K562 (cell line): Measurements from ENCODE around the gene TXNRD1. TPM values are rescaled to one million over a fixed set of nuclear protein-coding genes. Genes with fewer than 3 reads are reported as not detected.

ENCODE experiments used
- ATAC-seq: fragments of 200-7000 bp; cut with Tn5 transposase; 3 replicates; pipeline ENCODE4 v1.9.1; 2020; ENCODE audit warnings: moderate library complexity
- BruUV-seq: library from RNA; stranded (reverse); fragments of 400-500 nt; replicated peaks from 2 replicates; lab custom pipeline; 2021; lab: Mats Ljungman, UMichigan
- CTCF ChIA-PET: fragments of 300-600 bp; formaldehyde crosslinking; extraction: SDS; loops from one replicate; lab custom pipeline; 2021; ENCODE audit warnings: low intra/inter-chr PET ratio; lab: Yijun Ruan, JAX
- POLR2A ChIA-PET: fragments of 300-600, 350-650 bp; sonication (Branson Sonifier 250); formaldehyde crosslinking; extraction: SDS; loops from one replicate; lab custom pipeline; 2021; ENCODE audit warnings: antibody characterized with exemption, inconsistent platforms; lab: Yijun Ruan, JAX
- DNase-seq, 4 experiments: peaks; one replicate each; pipeline versions ENCODE4 v3.0.0 to v3.0.0-alpha.2; 2011 to 2018; ENCODE audit warnings: low spot score in 3 of 4, mixed read lengths in 3 of 4; ENCODE audit errors: extremely low read depth in 1 of 4
- FAIRE-seq: peaks from 2 replicates; lab custom pipeline; 2011; peaks lifted over from hg19 to GRCh38; lab: Jason Lieb, UNC
- H2AFZ ChIP-seq: 2 replicates; pipeline ENCODE4 v1.6.0; 2011; ENCODE audit warnings: low read depth, low read length, control low read depth, inconsistent platforms
- H3K27ac ChIP-seq: fragments of 200-600 bp; 3 replicates; pipeline ENCODE4 v1.8.0; 2011; ENCODE audit warnings: low read depth, mild to moderate bottlenecking, control low read depth, inconsistent platforms, low read length, moderate library complexity, mixed read lengths; ENCODE audit errors: extremely low read depth
- H3K27me3 ChIP-seq, 2 experiments: fragments of 300-600 bp in 1 of 2; 2 replicates in 1 of 2; 3 replicates in 1 of 2; pipeline versions ENCODE4 v1.6.0 to v1.8.0; 2011; ENCODE audit warnings: inconsistent platforms in 2 of 2, low read length in 2 of 2, mild to moderate bottlenecking in 1 of 2, mixed read lengths in 1 of 2, moderate library complexity in 1 of 2; ENCODE audit not compliant: control insufficient read depth in 2 of 2, insufficient read depth in 2 of 2
- H3K36me3 ChIP-seq: fragments of 300-600 bp; 3 replicates; pipeline ENCODE4 v1.8.0; 2011; ENCODE audit warnings: mild to moderate bottlenecking, low read length, inconsistent platforms; ENCODE audit not compliant: control insufficient read depth, insufficient read depth
- H3K4me1 ChIP-seq, 2 experiments: fragments of 200-600 bp in 1 of 2; replicated peaks in 1 of 2; 2 replicates in 1 of 2; 3 replicates in 1 of 2; pipeline versions ENCODE4 v1.5.1 to v1.8.0; 2011; ENCODE audit warnings: inconsistent platforms in 2 of 2, low read length in 2 of 2, mild to moderate bottlenecking in 1 of 2, mixed read lengths in 1 of 2, moderate library complexity in 1 of 2; ENCODE audit not compliant: control insufficient read depth in 2 of 2, insufficient read depth in 2 of 2
- H3K4me2 ChIP-seq: 2 replicates; pipeline ENCODE4 v1.6.1; 2011; ENCODE audit warnings: low read length, control low read depth, inconsistent platforms, mixed read lengths; ENCODE audit not compliant: insufficient read depth
- H3K4me3 ChIP-seq: fragments of 200-600 bp; sonication (generic), shearing (Covaris generic); 2 replicates; pipeline ENCODE4 v1.5.1; 2016; ENCODE audit warnings: control low read depth, inconsistent platforms
- H3K79me2 ChIP-seq: fragments of 200-600 bp; 3 replicates; pipeline ENCODE4 v1.8.0; 2011; ENCODE audit warnings: low read length, inconsistent platforms; ENCODE audit not compliant: control insufficient read depth, insufficient read depth
- H3K9ac ChIP-seq, 2 experiments: 2 replicates each; pipeline versions ENCODE4 v1.6.0 to v1.6.1; 2011; ENCODE audit warnings: low read depth in 2 of 2, low read length in 2 of 2, control low read depth in 1 of 2, inconsistent platforms in 1 of 2, mild to moderate bottlenecking in 1 of 2, mixed read lengths in 1 of 2; ENCODE audit not compliant: insufficient read depth in 1 of 2
- H3K9me1 ChIP-seq: one replicate; pipeline ENCODE4 v1.6.0; 2011; ENCODE audit warnings: inconsistent platforms, mild to moderate bottlenecking, low read length, moderate library complexity; ENCODE audit not compliant: control insufficient read depth, insufficient read depth
- H3K9me3 ChIP-seq: replicated peaks from 2 replicates; pipeline ENCODE4 v1.5.1; 2011; ENCODE audit warnings: low read depth, low read length, inconsistent platforms; ENCODE audit not compliant: control insufficient read depth, insufficient read depth
- H4K20me1 ChIP-seq: replicated peaks from 2 replicates; pipeline ENCODE4 v1.6.1; 2011; ENCODE audit warnings: low read length, inconsistent platforms, mixed read lengths; ENCODE audit not compliant: control insufficient read depth, insufficient read depth
- ADNP ChIP-seq: fragments of 200-800 bp; sonication (Bioruptor generic); IDR thresholded peaks from 2 replicates; pipeline ENCODE4 v1.6.1; 2016; ENCODE audit warnings: missing genetic modification characterization, missing compliant biosample characterization
- CEBPB ChIP-seq: fragments of 450-650 bp; IDR thresholded peaks from 2 replicates; pipeline ENCODE4 v1.6.1; 2016; ENCODE audit warnings: missing genetic modification characterization, missing compliant biosample characterization
- CEBPG ChIP-seq, 3 experiments: fragments of 200-800 bp in 1 of 3; sonication (Bioruptor generic) in 1 of 3; sonication (generic) in 1 of 3; formaldehyde crosslinking in 1 of 3; IDR thresholded peaks in 2 of 3; conservative IDR thresholded peaks in 1 of 3; 2 replicates each; pipeline versions ENCODE4 v1.6.1 to v1.8.0; 2016 to 2022; ENCODE audit warnings: missing compliant biosample characterization in 2 of 3, missing genetic modification characterization in 2 of 3, mild to moderate bottlenecking in 1 of 3, missing genetic modification reagents in 1 of 3
- FOSL1 ChIP-seq: fragments of 200-800 bp; sonication (Bioruptor generic); conservative IDR thresholded peaks from 2 replicates; pipeline ENCODE4 v1.6.1; 2016; ENCODE audit warnings: missing genetic modification characterization, missing compliant biosample characterization
- KDM2B ChIP-seq: fragments of 250-450 bp; sonication (Bioruptor Pico); IDR thresholded peaks from 2 replicates; pipeline ENCODE4 v1.8.0; 2021; ENCODE audit warnings: mild to moderate bottlenecking, moderate library complexity
- NFE2 ChIP-seq: IDR thresholded peaks from 2 replicates; pipeline ENCODE4 v1.6.1; 2014; ENCODE audit warnings: antibody characterized with exemption, low read depth
- NR2C1 ChIP-seq, 2 experiments: fragments of 450-650 bp; IDR thresholded peaks; 2 replicates each; pipeline ENCODE4 v1.6.1; 2017; ENCODE audit warnings: mild to moderate bottlenecking in 2 of 2, antibody characterized with exemption in 1 of 2, inconsistent platforms in 1 of 2, missing compliant biosample characterization in 1 of 2, missing genetic modification characterization in 1 of 2
- RCOR1 ChIP-seq, 2 experiments: IDR thresholded peaks; 2 replicates each; pipeline ENCODE4 v1.6.1; 2012; ENCODE audit warnings: low read depth in 2 of 2, low read length in 2 of 2, borderline replicate concordance in 1 of 2, improper control_type of control experiment in 1 of 2
- SP2 ChIP-seq: IDR thresholded peaks from 2 replicates; pipeline ENCODE4 v1.6.1; 2011; ENCODE audit warnings: mild to moderate bottlenecking, low read depth, low read length, moderate library complexity; ENCODE audit not compliant: poor library complexity, severe bottlenecking; ENCODE audit errors: extremely low read depth
- TCF3 ChIP-seq: sonication (generic); formaldehyde crosslinking; IDR thresholded peaks from 2 replicates; pipeline ENCODE4 v1.4.0; 2020; ENCODE audit warnings: mild to moderate bottlenecking, missing genetic modification reagents
- ZNF384 ChIP-seq: IDR thresholded peaks from 2 replicates; pipeline ENCODE4 v1.6.1; 2012; ENCODE audit warnings: low read depth, low read length, improper control_type of control experiment
- WGBS: fragments of 100-300 bp; shearing (Covaris generic); methylation state at CpG from one replicate; pipeline ENCODE4 v1.1.6; 2016; ENCODE audit warnings: low coverage, mixed read lengths; ENCODE audit not compliant: insufficient coverage; ENCODE audit errors: missing lambda C conversion rate; 5-methylcytosine and 5-hydroxymethylcytosine counted together
- in situ Hi-C: fragments of 300-500 bp; cut with MboI; formaldehyde crosslinking; loops from 4 replicates; pipeline ENCODE4 v1.15.0; 2018; ENCODE audit warnings: inconsistent platforms, mixed read lengths
- intact Hi-C: fragments of 100-400 bp; cut with micrococcal nuclease; formaldehyde crosslinking; loops from 2 replicates; pipeline ENCODE4 v1.14.2; 2022
- polyA plus RNA-seq, 8 experiments: library from polyadenylated mRNA; depleted of rRNA in 4 of 8; stranded (reverse) in 5 of 8; unstranded in 3 of 8; fragments of >200 nt; fragmentation: Nextera tagmentation in 2 of 8; fragmentation: Illumina TruSeq in 1 of 8; extraction: Ambion mirVana in 2 of 8; extraction: Trizol in 1 of 8; gene quantifications; 2 replicates each; pipeline versions ENCODE4 v1.2.1 to v1.2.3, GENCODE V29; 2011 to 2014; ENCODE audit warnings: inconsistent platforms in 1 of 8, missing spikeins in 1 of 8
- total RNA-seq, 7 experiments: library from RNA; depleted of rRNA in 6 of 7; stranded (reverse); fragments of >200 nt in 6 of 7; fragmentation: Illumina TruSeq in 2 of 7; extraction: Trizol in 2 of 7; gene quantifications; 2 replicates each; pipeline versions ENCODE4 v1.2.1 to v1.2.3, GENCODE V29; 2011 to 2021; ENCODE audit warnings: low replicate concordance in 1 of 7

TXNRD1 gene
- total and polyA plus RNA-seq, 9 of the 15 experiments (the other 6 are each of a cell fraction or from before 2014, with no cell fraction given) = 107 to 189 (median 146) TPM

GRCh38 chr12:104280111-104280510 lies 64.5 kb downstream of the TXNRD1 start:
- peak overlapping the region; percentile 47; the same call in 2 of the 3 replicates for H3K27ac ChIP-seq
- intact Hi-C loops = no loop called here
- no TSS peak for BruUV-seq

DNA sequence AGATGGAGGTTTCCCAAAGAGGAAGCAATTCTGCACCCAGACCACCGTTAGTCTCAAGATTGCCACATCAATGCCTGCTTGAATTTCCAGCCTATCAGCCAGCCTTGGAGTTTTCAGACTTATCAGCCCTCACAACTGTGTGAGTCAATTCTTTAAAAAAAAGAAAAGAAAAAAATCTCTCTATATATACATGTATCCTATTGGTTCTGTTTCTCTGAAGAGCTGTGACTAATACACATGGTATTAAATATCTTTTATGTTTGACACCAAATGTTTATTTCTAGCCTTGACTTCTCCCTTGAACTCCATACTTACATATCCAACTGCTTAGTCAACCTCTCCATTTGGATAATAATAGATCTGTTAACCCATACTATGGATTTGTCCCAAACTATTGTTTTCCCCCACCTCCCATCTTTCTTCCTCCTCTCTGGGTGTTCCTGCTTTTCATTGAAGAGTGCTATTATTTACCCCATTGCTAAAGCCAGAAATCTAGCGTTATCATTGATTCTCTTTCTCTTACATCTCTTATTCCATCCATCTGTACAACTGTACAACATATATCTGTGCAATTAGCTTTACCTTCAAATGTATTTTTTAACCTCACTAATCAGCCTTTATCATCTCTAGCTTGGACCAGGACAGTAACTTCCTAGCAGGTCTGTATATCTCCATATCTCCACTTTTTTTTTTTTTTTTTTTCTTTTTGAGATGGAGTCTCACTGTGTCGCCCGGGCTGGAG lies 65.3 kb downstream of the TXNRD1 start:
- TF ChIP-seq CEBPG (CRISPR knock-in tag; IDR thresholded peaks at IDR 0.05) = peak; percentile 71
- TF ChIP-seq CEBPG (tag; conservative IDR thresholded peaks at IDR 0.05 in 1 of 2, IDR thresholded peaks at IDR 0.05 in 1 of 2) = peak in 1 of 2 experiments; percentile 59; a peak in 2 of 4 replicates
- 0 out of 4 replicates have a peak, but pooled peaks of 1 of the 2 experiments have one; percentile 3 for TF ChIP-seq RCOR1 (IDR thresholded peaks at IDR 0.05; ENCODE audit: borderline replicate concordance in 1 of 2, low read depth in 2 of 2, low read length in 2 of 2)
- no peak for TF ChIP-seq KDM2B (CRISPR knock-in tag)
- 0 out of 2 replicates have a peak, but pooled peaks have one; percentile 1 for TF ChIP-seq ADNP
- TF ChIP-seq CEBPB (tag) = peak; percentile 83
- TF ChIP-seq ZNF384 = peak; percentile 49; the same call in 1 of the 2 replicates
- TF ChIP-seq NR2C1 (IDR thresholded peaks at IDR 0.05) = no peak
- TF ChIP-seq NR2C1 (tag; IDR thresholded peaks at IDR 0.05) = no peak
- peak; percentile 22; the same call in 1 of the 2 replicates for TF ChIP-seq TCF3 (CRISPR knock-in tag)
- TF ChIP-seq FOSL1 (tag) = peak; percentile 77
- no peak overlapping the region for H3K4me3 ChIP-seq
- no peaks in the 10 kb centered on the region for H3K79me2 ChIP-seq
- 22% methylated on average over 2 of the region's 4 CpGs for WGBS
- ATAC-seq = peak; percentile 13; the same call in 1 of the 3 replicates
- H3K27me3 ChIP-seq = no peaks in the 10 kb centered on the region
- DNase-seq = peak in 2 of 4 experiments; percentile 34 to 45
- H3K4me1 ChIP-seq = peaks cover 8 to 27% of the 10 kb centered on the region in 2 experiments; a peak in 4 of 5 replicates
- ChIA-PET POLR2A (interaction anchor here (1.5 to 2.5 kb wide), 3 partner anchors 8 to 15 kb away, joined by 3 to 15 read pairs (median 7); no protein-coding TSS in a partner anchor), CTCF (no interaction called here)
- in situ Hi-C loops = no loop called here
- H3K36me3 ChIP-seq = no peaks in the 10 kb centered on the region
- no peaks in the 10 kb centered on the region for H4K20me1 ChIP-seq
- H3K4me2 ChIP-seq = no peak overlapping the region
- intact Hi-C loops = no loop called here
- FAIRE-seq = no peak
- H2AFZ ChIP-seq = peak overlapping the region; percentile 82
- no peaks in the 10 kb centered on the region for H3K9me3 ChIP-seq
- no peaks in the 10 kb centered on the region for H3K9me1 ChIP-seq
- no TSS peak for BruUV-seq
- H3K27ac ChIP-seq = peak overlapping the region; percentile 47; the same call in 2 of the 3 replicates
- H3K9ac ChIP-seq = no peak overlapping the region; a peak in 1 of 4 replicates

More at GRCh38 chr12:104280111-104280510, 64.5 kb downstream of the TXNRD1 start:
- in situ Hi-C loops = no loop called here
- DNase-seq (no peak), ATAC-seq (no peak), FAIRE-seq (no peak)
- ChIA-PET CTCF (no interaction called here), POLR2A (interaction anchor here (2.4 to 2.5 kb wide), 2 partner anchors 9 to 13 kb away, joined by 7 to 15 read pairs; no protein-coding TSS in a partner anchor)
- Histone ChIP-seq H2AFZ (peak overlapping the region; percentile 82), H3K9ac (no peak overlapping the region; a peak in 1 of 4 replicates), H3K79me2 (no peaks in the 10 kb centered on the region), H3K27me3 (no peaks in the 10 kb centered on the region), H3K4me1 (peaks cover 6 to 24% of the 10 kb centered on the region in 2 experiments; a peak in 3 of 5 replicates), H4K20me1 (no peaks in the 10 kb centered on the region), H3K4me3 (no peak overlapping the region), H3K4me2 (no peak overlapping the region), H3K9me3 (no peaks in the 10 kb centered on the region), H3K9me1 (no peaks in the 10 kb centered on the region), H3K36me3 (no peaks in the 10 kb centered on the region)
- TF ChIP-seq NFE2 (0 out of 2 replicates have a peak, but pooled peaks have one; percentile 5), SP2 (no peak)
- WGBS = 78% methylated on average over 1 of the region's 1 CpG
